ENCODE measurements around the gene NOL7.

- TF ChIP-seq CTCF (IDR thresholded peaks at IDR 0.05; ENCODE audit: poor library complexity) (no peak), EZH2phosphoT487 (IDR thresholded peaks at IDR 0.05; ENCODE audit: low read depth, severe bottlenecking, unreplicated experiment) (no peak), EZH2 (IDR thresholded peaks at IDR 0.05; ENCODE audit: borderline replicate concordance) (no peak)
Observed at GRCh38 chr6:13617066-13617465, 1.9 kb downstream of the NOL7 start.

All from hepatocyte (in vitro differentiated cells).